Measurements from ENCODE around the gene DIPK1C. TPM values are rescaled to one million over a fixed set of nuclear protein-coding genes. Genes with fewer than 3 reads are reported as not detected.

The DIPK1C gene
- total RNA-seq, 1 donor from 2014 or later, result 13.7 TPM

GRCh38 chr18:74390900-74391299 is 66.2 kb downstream of the DIPK1C start:
- no peak for DNase-seq (ENCODE audit: low spot score)
- no peak overlapping the region for H3K4me2 ChIP-seq
- no peaks in the 10 kb centered on the region for H3K36me3 ChIP-seq
- no peak overlapping the region for H3K4me3 ChIP-seq
- H3K9ac ChIP-seq, result no peak overlapping the region
- peaks cover 6% of the 10 kb centered on the region for H3K4me1 ChIP-seq
- no peak overlapping the region for H3K27ac ChIP-seq
- no peaks in the 10 kb centered on the region for H3K79me2 ChIP-seq (ENCODE audit: low read depth)
- TF ChIP-seq EZH2phosphoT487 (IDR thresholded peaks at IDR 0.05) (no peak), CTCF (IDR thresholded peaks at IDR 0.05) (no peak), EZH2 (IDR thresholded peaks at IDR 0.05) (no peak)
- Mint-ChIP-seq H3K36me3 (no peaks in the 10 kb centered on the region), H3K4me3 (no peak overlapping the region), H3K9me3 (no peaks in the 10 kb centered on the region), H3K4me1 (peaks cover 6% of the 10 kb centered on the region), H3K27me3 (ENCODE audit: insufficient read depth, low read depth) (peaks cover 7% of the 10 kb centered on the region), H3K27ac (no peak overlapping the region)
- no peaks in the 10 kb centered on the region for H4K20me1 ChIP-seq (ENCODE audit: low read depth)
- no peaks in the 10 kb centered on the region for H3K27me3 ChIP-seq
- H3F3A ChIP-seq (ENCODE audit: low read depth), result no peaks in the 10 kb centered on the region
- no peaks in the 10 kb centered on the region for H3K9me3 ChIP-seq (ENCODE audit: low read depth)
- H2AFZ ChIP-seq (replicated peaks), result no peak overlapping the region

- Histone ChIP-seq H3K79me2 (ENCODE audit: low read depth) (no peaks in the 10 kb centered on the region), H4K20me1 (ENCODE audit: low read depth) (no peaks in the 10 kb centered on the region), H3K36me3 (no peaks in the 10 kb centered on the region), H3K27ac (no peak overlapping the region), H3F3A (ENCODE audit: low read depth) (no peaks in the 10 kb centered on the region), H2AFZ (replicated peaks) (no peak overlapping the region), H3K4me3 (no peak overlapping the region), H3K27me3 (no peaks in the 10 kb centered on the region), H3K4me1 (peaks cover 6% of the 10 kb centered on the region), H3K4me2 (no peak overlapping the region), H3K9me3 (ENCODE audit: low read depth) (no peaks in the 10 kb centered on the region), H3K9ac (no peak overlapping the region)
- H3K4me3 Mint-ChIP-seq, result no peak overlapping the region
- no peak for DNase-seq (ENCODE audit: low spot score)
- peaks cover 7% of the 10 kb centered on the region for H3K27me3 Mint-ChIP-seq (ENCODE audit: insufficient read depth, low read depth)
- no peaks in the 10 kb centered on the region for H3K4me1 Mint-ChIP-seq
- no peaks in the 10 kb centered on the region for H3K9me3 Mint-ChIP-seq
- TF ChIP-seq CTCF (IDR thresholded peaks at IDR 0.05) (no peak), EZH2 (IDR thresholded peaks at IDR 0.05) (no peak), EZH2phosphoT487 (IDR thresholded peaks at IDR 0.05) (no peak)
- no peaks in the 10 kb centered on the region for H3K36me3 Mint-ChIP-seq
- no peak overlapping the region for H3K27ac Mint-ChIP-seq
Observed at GRCh38 chr18:74389991-74390390, 67.1 kb downstream of the DIPK1C start.

GRCh38 chr18:74389171-74389927 is 67.8 kb downstream of the DIPK1C start:
- no peak overlapping the region for H2AFZ ChIP-seq (replicated peaks)
- DNase-seq (ENCODE audit: low spot score), result no peak
- H3K9me3 Mint-ChIP-seq, result no peaks in the 10 kb centered on the region
- H3K27ac ChIP-seq, result no peak overlapping the region
- H3K4me3 ChIP-seq, result no peak overlapping the region
- no peaks in the 10 kb centered on the region for H3K36me3 Mint-ChIP-seq
- H3K79me2 ChIP-seq (ENCODE audit: low read depth), result no peaks in the 10 kb centered on the region
- H3K4me2 ChIP-seq, result no peak overlapping the region
- H3F3A ChIP-seq (ENCODE audit: low read depth), result no peaks in the 10 kb centered on the region
- no peaks in the 10 kb centered on the region for H3K4me1 Mint-ChIP-seq
- H3K4me3 Mint-ChIP-seq, result no peak overlapping the region
- no peaks in the 10 kb centered on the region for H4K20me1 ChIP-seq (ENCODE audit: low read depth)
- TF ChIP-seq EZH2 (IDR thresholded peaks at IDR 0.05), result no peak
- TF ChIP-seq CTCF (IDR thresholded peaks at IDR 0.05), result no peak
- TF ChIP-seq EZH2phosphoT487 (IDR thresholded peaks at IDR 0.05), result no peak
- no peaks in the 10 kb centered on the region for H3K36me3 ChIP-seq
- H3K9ac ChIP-seq, result no peak overlapping the region
- peaks cover 12% of the 10 kb centered on the region for H3K27me3 Mint-ChIP-seq (ENCODE audit: insufficient read depth, low read depth)
- no peaks in the 10 kb centered on the region for H3K9me3 ChIP-seq (ENCODE audit: low read depth)
- H3K27me3 ChIP-seq, result no peaks in the 10 kb centered on the region
- H3K4me1 ChIP-seq, result peaks cover 6% of the 10 kb centered on the region
- H3K27ac Mint-ChIP-seq, result no peak overlapping the region

All from neural progenitor cell (in vitro differentiated cells).